Spleen (tissue), 11 donors: ENCODE data around the gene TRIM29. TPM values are rescaled to one million over a fixed set of nuclear protein-coding genes. Genes with fewer than 3 reads are reported as not detected.

ENCODE experiments used
- DNase-seq: peaks from one replicate; pipeline ENCODE4 v3.0.0-alpha.2; 2020
- H3K27ac ChIP-seq, 8 donors: fragments of 200-600 bp; sonication (generic) in 7 of 8; 1 replicate in 4 of 8; 2 replicates in 4 of 8; pipeline versions ENCODE4 v1.5.0 to v1.8.0; 2016 to 2021; ENCODE audit warnings: inconsistent platforms in 4 of 8, mild to moderate bottlenecking in 4 of 8, moderate library complexity in 1 of 8
- H3K27me3 ChIP-seq, 7 donors: fragments of 200-600 bp; sonication (generic) in 6 of 7; replicated peaks in 1 of 7; 1 replicate in 4 of 7; 2 replicates in 3 of 7; pipeline versions ENCODE4 v1.5.0 to v1.8.0; 2016 to 2021; ENCODE audit warnings: inconsistent platforms in 3 of 7, mild to moderate bottlenecking in 1 of 7
- H3K36me3 ChIP-seq, 6 donors: fragments of 200-600 bp; sonication (generic) in 5 of 6; 1 replicate in 4 of 6; 2 replicates in 2 of 6; pipeline versions ENCODE4 v1.5.0 to v1.8.0; 2016 to 2021; ENCODE audit warnings: inconsistent platforms in 2 of 6
- H3K4me1 ChIP-seq, 6 donors: fragments of 200-600 bp; sonication (generic) in 5 of 6; 1 replicate in 3 of 6; 2 replicates in 3 of 6; pipeline versions ENCODE4 v1.5.0 to v1.8.0; 2016 to 2021; ENCODE audit warnings: inconsistent platforms in 3 of 6
- H3K4me3 ChIP-seq, 8 donors: fragments of 200-600 bp; sonication (generic) in 7 of 8; 1 replicate in 4 of 8; 2 replicates in 4 of 8; pipeline versions ENCODE4 v1.5.0 to v1.8.0; 2016 to 2021; ENCODE audit warnings: inconsistent platforms in 4 of 8, mild to moderate bottlenecking in 4 of 8, moderate library complexity in 2 of 8
- H3K9me3 ChIP-seq, 8 donors: fragments of 200-600 bp; sonication (generic) in 7 of 8; 1 replicate in 4 of 8; 2 replicates in 4 of 8; pipeline versions ENCODE4 v1.5.0 to v1.8.0; 2016 to 2021; ENCODE audit warnings: inconsistent platforms in 4 of 8
- CTCF ChIP-seq, 11 experiments: fragments of 200-600 bp in 7 of 11; fragments of 450-650 bp in 4 of 11; sonication (generic) in 4 of 11; IDR thresholded peaks in 8 of 11; conservative IDR thresholded peaks in 3 of 11; 1 replicate in 7 of 11; 2 replicates in 4 of 11; pipeline versions ENCODE4 v1.4.0 to v1.8.0; 2016 to 2021; ENCODE audit warnings: antibody characterized with exemption in 11 of 11, inconsistent platforms in 4 of 11, mild to moderate bottlenecking in 1 of 11
- POLR2A ChIP-seq, 3 donors: fragments of 450-650 bp; IDR thresholded peaks; one replicate each; pipeline ENCODE4 v1.5.1; 2017; ENCODE audit warnings: antibody characterized with exemption in 3 of 3, mild to moderate bottlenecking in 1 of 3
- POLR2AphosphoS5 ChIP-seq, 3 donors: sonication (generic); formaldehyde crosslinking; IDR thresholded peaks; one replicate each; pipeline ENCODE4 v1.5.1; 2017; ENCODE audit warnings: antibody characterized with exemption in 3 of 3
- WGBS, 5 donors: extraction: QIAGEN DNeasy Blood & Tissue Kit in 3 of 5; methylation state at CpG; one replicate each; pipeline versions ENCODE4 v1.1.5 to v1.1.7; 2013 to 2018; 5-methylcytosine and 5-hydroxymethylcytosine counted together
- intact Hi-C: fragments of 100-400 bp; cut with DNase I; formaldehyde crosslinking; loops from one replicate; pipeline ENCODE4 v1.15.0; 2023; ENCODE audit warnings: low total_unique reads
- polyA plus RNA-seq, 3 donors: library from polyadenylated mRNA; stranded (reverse); fragments of 200-250 nt; gene quantifications; one replicate each; pipeline ENCODE4 v1.2.1, GENCODE V29; 2013
- total RNA-seq, 7 donors: library from RNA; depleted of rRNA in 3 of 7; stranded (reverse); fragments of >200 nt in 3 of 7; fragmentation: NEBNext Ultra II Directional in 4 of 7; extraction: Animal tissue kit (Norgen Biotek cat#: 25700) in 4 of 7; gene quantifications; one replicate each; pipeline versions ENCODE4 v1.1.0 to v1.2.1, GENCODE V29; 2016 to 2021
- donor health status: healthy with polysubstance abuse.
- donor health status: DM: no; HTN: no; CAD: no; lungs with moderate emphysema.
- donor health status: DM: no; HTN: no; CAD: no.
- donor health status: Bipolar disorder and iron deficiency.
- donor health status: healthy.
- donor health status: DM: no; HTN: no; CAD: no.
- donor health status: DM: yes; HTN: yes; CAD: no.

The TRIM29 gene
- total and polyA plus RNA-seq, 10 donors, result 0.03 to 2.0 (median 0.72) TPM; not detected in 4

GRCh38 chr11:120126620-120127019 is 11.3 kb downstream of the TRIM29 start:
- Histone ChIP-seq H3K4me3 (no peak overlapping the region), H3K36me3 (no peaks in the 10 kb centered on the region), H3K4me1 (no peaks in the 10 kb centered on the region), H3K9me3 (no peaks in the 10 kb centered on the region), H3K27ac (no peak overlapping the region), H3K27me3 (peaks cover 0 to 17% (median 0%) of the 10 kb centered on the region in 7 donors)
- DNase-seq, result no peak
- intact Hi-C loops, result no loop called here
- no peak for TF ChIP-seq POLR2AphosphoS5 (IDR thresholded peaks at IDR 0.05)
- TF ChIP-seq POLR2A (IDR thresholded peaks at IDR 0.05), result no peak
- TF ChIP-seq CTCF (IDR thresholded peaks at IDR 0.05 in 8 of 11, conservative IDR thresholded peaks at IDR 0.05 in 3 of 11), result no peak
- WGBS, 5 donors, result 71 to 85% (median 78%) methylated on average over 4 of the region's 4 CpGs

- TF ChIP-seq POLR2A (IDR thresholded peaks at IDR 0.05) (no peak), POLR2AphosphoS5 (IDR thresholded peaks at IDR 0.05) (no peak), CTCF (IDR thresholded peaks at IDR 0.05 in 8 of 11, conservative IDR thresholded peaks at IDR 0.05 in 3 of 11) (no peak)
- Histone ChIP-seq H3K4me3 (no peak overlapping the region), H3K9me3 (no peaks in the 10 kb centered on the region), H3K36me3 (no peaks in the 10 kb centered on the region), H3K4me1 (no peaks in the 10 kb centered on the region), H3K27me3 (peaks cover 0 to 22% (median 0%) of the 10 kb centered on the region in 7 donors), H3K27ac (no peak overlapping the region)
- no peak for DNase-seq
- 59 to 87% (median 79%) methylated on average over 6 to 8 of the region's 8 CpGs for WGBS, 5 donors
- intact Hi-C loops, result no loop called here
These were observed 12.4 kb downstream of the TRIM29 start for GRCh38 chr11:120125509-120125908.

GRCh38 chr11:120125024-120125423 is 12.9 kb downstream of the TRIM29 start:
- Histone ChIP-seq H3K36me3 (no peaks in the 10 kb centered on the region), H3K4me3 (no peak overlapping the region), H3K27ac (no peak overlapping the region), H3K9me3 (no peaks in the 10 kb centered on the region), H3K4me1 (no peaks in the 10 kb centered on the region), H3K27me3 (peaks cover 0 to 20% (median 0%) of the 10 kb centered on the region in 7 donors)
- intact Hi-C loops, result no loop called here
- no peak for TF ChIP-seq POLR2AphosphoS5 (IDR thresholded peaks at IDR 0.05)
- no peak for TF ChIP-seq CTCF (IDR thresholded peaks at IDR 0.05 in 8 of 11, conservative IDR thresholded peaks at IDR 0.05 in 3 of 11)
- TF ChIP-seq POLR2A (IDR thresholded peaks at IDR 0.05), result no peak
- WGBS, 5 donors, result 71 to 84% (median 77%) methylated on average over 4 to 5 of the region's 5 CpGs
- no peak for DNase-seq

- Histone ChIP-seq H3K27ac (no peak overlapping the region), H3K4me1 (no peaks in the 10 kb centered on the region), H3K9me3 (no peaks in the 10 kb centered on the region), H3K4me3 (no peak overlapping the region), H3K36me3 (no peaks in the 10 kb centered on the region), H3K27me3 (peaks cover 0 to 22% (median 0%) of the 10 kb centered on the region in 7 donors)
- no peak for DNase-seq
- WGBS, 5 donors, result 81 to 93% (median 89%) methylated on average over 6 to 14 of the region's 14 CpGs
- TF ChIP-seq POLR2A (IDR thresholded peaks at IDR 0.05), result no peak
- no peak for TF ChIP-seq CTCF (IDR thresholded peaks at IDR 0.05 in 8 of 11, conservative IDR thresholded peaks at IDR 0.05 in 3 of 11)
- no peak for TF ChIP-seq POLR2AphosphoS5 (IDR thresholded peaks at IDR 0.05)
- intact Hi-C loops, result no loop called here
These were observed 13.6 kb downstream of the TRIM29 start for GRCh38 chr11:120124355-120124754.
